ENCODE data around the gene OLIG1. TPM values are rescaled to one million over a fixed set of nuclear protein-coding genes. Genes with fewer than 3 reads are reported as not detected.

The OLIG1 gene
- total RNA-seq, result 1 to 10 TPM in 1 of 4 donors, not detected in 3; 1.2 TPM

DNA sequence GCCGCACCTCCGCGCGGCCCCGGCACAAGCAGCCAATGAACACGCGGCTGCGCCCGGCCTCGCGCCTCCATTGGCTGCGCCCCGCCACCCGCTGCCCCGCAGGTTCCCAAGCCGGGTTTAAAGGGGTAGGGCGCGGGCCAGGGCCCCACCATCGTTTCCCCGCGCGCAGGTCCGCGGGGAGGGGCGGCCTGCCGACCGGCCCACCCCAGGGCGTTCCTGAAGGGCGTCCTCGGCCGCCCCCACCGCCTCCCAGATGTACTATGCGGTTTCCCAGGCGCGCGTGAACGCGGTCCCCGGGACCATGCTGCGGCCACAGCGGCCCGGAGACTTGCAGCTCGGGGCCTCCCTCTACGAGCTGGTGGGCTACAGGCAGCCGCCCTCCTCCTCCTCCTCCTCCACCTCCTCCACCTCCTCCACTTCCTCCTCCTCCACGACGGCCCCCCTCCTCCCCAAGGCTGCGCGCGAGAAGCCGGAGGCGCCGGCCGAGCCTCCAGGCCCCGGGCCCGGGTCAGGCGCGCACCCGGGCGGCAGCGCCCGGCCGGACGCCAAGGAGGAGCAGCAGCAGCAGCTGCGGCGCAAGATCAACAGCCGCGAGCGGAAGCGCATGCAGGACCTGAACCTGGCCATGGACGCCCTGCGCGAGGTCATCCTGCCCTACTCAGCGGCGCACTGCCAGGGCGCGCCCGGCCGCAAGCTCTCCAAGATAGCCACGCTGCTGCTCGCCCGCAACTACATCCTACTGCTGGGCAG, at the start of gene OLIG1:
TSS of gene OLIG1 (plus strand) at position 148 of the 750 bp plus-strand sequence. CDS start at position 254, 106 bp downstream.
- intact Hi-C loops (cut with DNase I; ENCODE audit: low total_unique reads), result no loop called here

GRCh38 chr21:33020558-33021100, 49.3 kb upstream of the OLIG1 start:
- DNase-seq (ENCODE audit: low spot score in 2 of 2), result peak in 1 of 2 donors; percentile 65
- intact Hi-C loops (cut with DNase I; ENCODE audit: low total_unique reads), result no loop called here
- no peak for TF ChIP-seq POLR2A (IDR thresholded peaks at IDR 0.05)
- TF ChIP-seq, protein P1, sequence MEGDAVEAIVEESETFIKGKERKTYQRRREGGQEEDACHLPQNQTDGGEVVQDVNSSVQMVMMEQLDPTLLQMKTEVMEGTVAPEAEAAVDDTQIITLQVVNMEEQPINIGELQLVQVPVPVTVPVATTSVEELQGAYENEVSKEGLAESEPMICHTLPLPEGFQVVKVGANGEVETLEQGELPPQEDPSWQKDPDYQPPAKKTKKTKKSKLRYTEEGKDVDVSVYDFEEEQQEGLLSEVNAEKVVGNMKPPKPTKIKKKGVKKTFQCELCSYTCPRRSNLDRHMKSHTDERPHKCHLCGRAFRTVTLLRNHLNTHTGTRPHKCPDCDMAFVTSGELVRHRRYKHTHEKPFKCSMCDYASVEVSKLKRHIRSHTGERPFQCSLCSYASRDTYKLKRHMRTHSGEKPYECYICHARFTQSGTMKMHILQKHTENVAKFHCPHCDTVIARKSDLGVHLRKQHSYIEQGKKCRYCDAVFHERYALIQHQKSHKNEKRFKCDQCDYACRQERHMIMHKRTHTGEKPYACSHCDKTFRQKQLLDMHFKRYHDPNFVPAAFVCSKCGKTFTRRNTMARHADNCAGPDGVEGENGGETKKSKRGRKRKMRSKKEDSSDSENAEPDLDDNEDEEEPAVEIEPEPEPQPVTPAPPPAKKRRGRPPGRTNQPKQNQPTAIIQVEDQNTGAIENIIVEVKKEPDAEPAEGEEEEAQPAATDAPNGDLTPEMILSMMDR (IDR thresholded peaks at IDR 0.05), result no peak
- 3% methylated on average over 16 of the region's 16 CpGs for WGBS, 2 donors
- H3K4me3 ChIP-seq (ENCODE audit: low read depth, poor library complexity, severe bottlenecking), result no peak overlapping the region

More for the DNA sequence above, at the start of gene OLIG1:
- DNase-seq (ENCODE audit: low spot score in 2 of 2), result no peak
- peak within 1 kb of the TSS; percentile 16 for H3K4me3 ChIP-seq (ENCODE audit: low read depth, poor library complexity, severe bottlenecking)
- TF ChIP-seq, protein P1 (IDR thresholded peaks at IDR 0.05), result no peak
- no peak for TF ChIP-seq POLR2A (IDR thresholded peaks at IDR 0.05)
- WGBS, 2 donors, result 1 to 2% methylated on average over 28 to 50 of the region's 82 CpGs

GRCh38 chr21:33021150-33021549, 48.8 kb upstream of the OLIG1 start:
- peak in 1 of 2 donors; percentile 46 for DNase-seq (ENCODE audit: low spot score in 2 of 2)
- WGBS, 2 donors, result 16 to 18% methylated on average over 11 of the region's 11 CpGs
- TF ChIP-seq POLR2A (IDR thresholded peaks at IDR 0.05), result no peak
- TF ChIP-seq, protein P1 (IDR thresholded peaks at IDR 0.05), result no peak
- intact Hi-C loops (cut with DNase I; ENCODE audit: low total_unique reads), result no loop called here
- H3K4me3 ChIP-seq (ENCODE audit: low read depth, poor library complexity, severe bottlenecking), result no peak overlapping the region

- TF ChIP-seq POLR2A (IDR thresholded peaks at IDR 0.05), result no peak
- TF ChIP-seq, protein P1 (IDR thresholded peaks at IDR 0.05), result no peak
- peak in 1 of 2 donors; percentile 20 for DNase-seq (ENCODE audit: low spot score in 2 of 2)
- H3K4me3 ChIP-seq (ENCODE audit: low read depth, poor library complexity, severe bottlenecking), result no peak overlapping the region
- WGBS, 2 donors, result 18 to 24% methylated on average over 4 of the region's 4 CpGs
- intact Hi-C loops (cut with DNase I; ENCODE audit: low total_unique reads), result no loop called here
These were observed 48.3 kb upstream of the OLIG1 start for GRCh38 chr21:33021667-33022066.

- DNase-seq (ENCODE audit: low spot score in 2 of 2), result peak in 1 of 2 donors; percentile 70
- 10 to 13% methylated on average over 16 to 17 of the region's 17 CpGs for WGBS, 2 donors
- intact Hi-C loops (cut with DNase I; ENCODE audit: low total_unique reads), result no loop called here
- H3K4me3 ChIP-seq (ENCODE audit: low read depth, poor library complexity, severe bottlenecking), result no peak overlapping the region
- no peak for TF ChIP-seq POLR2A (IDR thresholded peaks at IDR 0.05)
- TF ChIP-seq, protein P1 (IDR thresholded peaks at IDR 0.05), result no peak
These were observed 47.5 kb upstream of the OLIG1 start for GRCh38 chr21:33022489-33022827.
